Calu3 (cell line): ENCODE measurements around the gene RFX3. TPM values are rescaled to one million over a fixed set of nuclear protein-coding genes. Genes with fewer than 3 reads are reported as not detected.

Experiments used
- BruUV-seq: library from RNA; stranded (reverse); fragments of 400-500 nt; replicated peaks from 2 replicates; lab custom pipeline; 2021; lab: Mats Ljungman, UMichigan
- CTCF ChIA-PET: fragments of 300-600 bp; sonication (Branson Sonifier 250); formaldehyde crosslinking; loops from one replicate; lab custom pipeline; 2022; ENCODE audit warnings: antibody characterized with exemption; lab: Charles Lee
- DNase-seq: peaks from one replicate; pipeline ENCODE4 v3.0.0; 2022
- H3K27ac Mint-ChIP-seq: one replicate; pipeline ENCODE4 v1.8.0; 2022; ENCODE audit warnings: mixed read lengths; ENCODE audit not compliant: unreplicated experiment
- H3K27me3 Mint-ChIP-seq: one replicate; pipeline ENCODE4 v1.8.0; 2022; ENCODE audit warnings: mixed read lengths; ENCODE audit not compliant: unreplicated experiment
- H3K36me3 Mint-ChIP-seq: one replicate; pipeline ENCODE4 v1.8.0; 2022; ENCODE audit warnings: mild to moderate bottlenecking, moderate library complexity, mixed read lengths; ENCODE audit not compliant: insufficient read depth, unreplicated experiment
- H3K4me1 Mint-ChIP-seq: one replicate; pipeline ENCODE4 v1.8.0; 2022; ENCODE audit warnings: mild to moderate bottlenecking, low read depth, mixed read lengths; ENCODE audit not compliant: unreplicated experiment
- H3K4me3 Mint-ChIP-seq: one replicate; pipeline ENCODE4 v1.8.0; 2022; ENCODE audit warnings: mild to moderate bottlenecking, low read depth, moderate library complexity, mixed read lengths; ENCODE audit not compliant: unreplicated experiment
- H3K9me3 Mint-ChIP-seq: one replicate; pipeline ENCODE4 v1.8.0; 2022; ENCODE audit warnings: low read depth, mixed read lengths; ENCODE audit not compliant: unreplicated experiment
- intact Hi-C: fragments of 100-400 bp; cut with micrococcal nuclease; formaldehyde crosslinking; loops from one replicate; pipeline ENCODE4 v1.10.0; 2022; ENCODE audit not compliant: unreplicated experiment
- total RNA-seq: library from RNA; stranded (reverse); gene quantifications from 2 replicates; pipeline ENCODE4 v1.2.3, GENCODE V29; 2022
- TF ChIP-seq, protein P1 (sequence below): fragments of 200-600 bp; IDR thresholded peaks from one replicate; pipeline ENCODE4 v1.8.0; 2022; ENCODE audit warnings: antibody characterized with exemption; ENCODE audit not compliant: unreplicated experiment

Gene RFX3
- total RNA-seq, 1 experiment from 2014 or later: 10.1 TPM

DNA sequence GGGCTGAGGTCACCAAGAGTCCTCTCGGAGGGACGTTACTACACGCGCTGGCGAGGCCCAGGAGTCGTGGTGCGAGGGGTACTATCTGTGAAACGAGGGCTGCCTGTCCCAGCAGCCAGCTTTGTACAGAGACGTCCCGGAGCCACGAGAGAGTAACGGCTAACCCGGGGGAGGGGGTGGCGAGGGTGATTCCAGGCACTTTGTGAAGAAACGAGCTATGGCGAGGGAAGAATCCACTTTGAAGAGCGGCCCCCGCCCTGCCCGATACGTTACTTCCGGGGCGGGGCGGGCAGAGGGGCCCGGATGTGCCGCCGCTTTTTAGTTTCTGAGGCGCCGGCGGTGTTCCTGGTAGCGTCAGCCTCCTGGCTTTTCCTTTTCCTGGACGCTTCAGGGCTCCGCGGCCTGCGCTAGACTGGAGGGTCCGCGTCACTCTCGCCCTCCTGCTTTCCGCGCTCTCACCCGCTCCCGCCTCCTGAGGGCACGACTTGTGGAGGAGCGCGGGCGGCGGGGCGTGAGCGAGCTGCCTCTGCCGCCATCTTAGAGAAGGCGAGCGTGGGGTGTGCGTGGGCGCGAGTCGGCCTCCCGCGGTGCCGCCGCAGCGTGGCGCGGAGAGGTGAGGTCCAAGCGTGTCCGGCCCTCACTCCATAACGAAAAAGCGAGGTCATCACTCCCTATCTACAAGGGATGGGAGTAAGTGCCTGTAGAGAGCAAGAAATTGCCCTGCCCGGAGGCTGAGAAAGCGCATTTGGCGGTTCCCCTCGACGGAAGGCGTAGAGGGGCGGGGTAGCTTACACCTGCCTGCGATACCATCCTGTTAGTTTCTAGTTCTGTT, 580 bp upstream of the RFX3 start:
- CTCF ChIA-PET: interaction anchor here (0.6 to 1.2 kb wide), 3 partner anchors 49 to 580 kb away, joined by 3 to 5 read pairs (median 3); no protein-coding TSS in a partner anchor
- BruUV-seq: no TSS peak

DNA sequence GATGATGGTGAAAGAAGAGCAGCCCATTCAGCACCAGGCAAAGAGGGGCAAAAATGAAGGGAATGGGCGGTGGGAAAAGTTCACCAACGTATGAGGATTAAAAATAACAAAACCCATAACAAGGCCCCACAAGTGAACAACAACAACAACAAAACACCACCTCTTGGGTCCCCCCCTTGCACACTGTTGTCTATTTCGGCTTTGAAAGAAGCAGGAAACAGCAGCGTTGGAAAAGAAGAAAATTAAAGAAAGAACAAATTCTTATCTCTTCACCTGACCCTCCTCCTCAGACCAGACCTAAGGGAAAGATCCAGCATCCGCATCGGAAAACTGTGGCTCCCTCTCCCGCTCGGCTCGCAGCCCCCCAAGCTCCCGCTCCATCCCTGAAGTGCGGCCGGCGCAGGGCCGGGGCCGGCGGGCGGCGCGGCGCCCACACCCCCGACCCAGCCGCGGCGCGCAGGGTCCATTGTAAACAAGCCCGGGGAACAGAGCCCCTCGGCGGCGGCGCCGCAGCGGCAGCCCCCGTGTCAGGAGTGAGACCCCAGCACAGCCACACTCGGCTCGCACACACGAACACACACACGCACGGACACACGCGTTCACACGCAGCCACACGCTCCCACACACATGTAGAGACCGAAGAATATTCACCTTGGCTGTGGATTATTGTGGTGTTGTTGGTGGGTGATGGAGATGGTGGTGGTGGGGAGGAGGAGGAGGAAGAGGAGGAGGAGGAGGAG, 535 bp downstream of the RFX3 start:
- H3K36me3 Mint-ChIP-seq: peaks cover 34% of the 10 kb centered on the region
- BruUV-seq: no TSS peak
- H3K4me1 Mint-ChIP-seq: no peaks in the 10 kb centered on the region
- H3K27me3 Mint-ChIP-seq: no peaks in the 10 kb centered on the region
- no peak for DNase-seq
- TF ChIP-seq, protein P1, sequence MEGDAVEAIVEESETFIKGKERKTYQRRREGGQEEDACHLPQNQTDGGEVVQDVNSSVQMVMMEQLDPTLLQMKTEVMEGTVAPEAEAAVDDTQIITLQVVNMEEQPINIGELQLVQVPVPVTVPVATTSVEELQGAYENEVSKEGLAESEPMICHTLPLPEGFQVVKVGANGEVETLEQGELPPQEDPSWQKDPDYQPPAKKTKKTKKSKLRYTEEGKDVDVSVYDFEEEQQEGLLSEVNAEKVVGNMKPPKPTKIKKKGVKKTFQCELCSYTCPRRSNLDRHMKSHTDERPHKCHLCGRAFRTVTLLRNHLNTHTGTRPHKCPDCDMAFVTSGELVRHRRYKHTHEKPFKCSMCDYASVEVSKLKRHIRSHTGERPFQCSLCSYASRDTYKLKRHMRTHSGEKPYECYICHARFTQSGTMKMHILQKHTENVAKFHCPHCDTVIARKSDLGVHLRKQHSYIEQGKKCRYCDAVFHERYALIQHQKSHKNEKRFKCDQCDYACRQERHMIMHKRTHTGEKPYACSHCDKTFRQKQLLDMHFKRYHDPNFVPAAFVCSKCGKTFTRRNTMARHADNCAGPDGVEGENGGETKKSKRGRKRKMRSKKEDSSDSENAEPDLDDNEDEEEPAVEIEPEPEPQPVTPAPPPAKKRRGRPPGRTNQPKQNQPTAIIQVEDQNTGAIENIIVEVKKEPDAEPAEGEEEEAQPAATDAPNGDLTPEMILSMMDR: no peak
- H3K4me3 Mint-ChIP-seq: peak overlapping the region; percentile 98
- no peaks in the 10 kb centered on the region for H3K9me3 Mint-ChIP-seq
- H3K27ac Mint-ChIP-seq: peak overlapping the region; percentile 98
- intact Hi-C loops: no loop called here
- CTCF ChIA-PET: interaction anchor here (0.7 kb wide), 1 partner anchor 623 kb away, joined by 3 read pairs; no protein-coding TSS in a partner anchor

More for the DNA sequence above, 580 bp upstream of the RFX3 start:
- TF ChIP-seq, protein P1: no peak
- H3K36me3 Mint-ChIP-seq: peaks cover 34% of the 10 kb centered on the region
- no peaks in the 10 kb centered on the region for H3K9me3 Mint-ChIP-seq
- H3K27ac Mint-ChIP-seq: peak overlapping the region; percentile 98
- H3K27me3 Mint-ChIP-seq: no peaks in the 10 kb centered on the region
- H3K4me3 Mint-ChIP-seq: peak overlapping the region; percentile 98
- DNase-seq: peak; percentile 82
- H3K4me1 Mint-ChIP-seq: no peaks in the 10 kb centered on the region
- intact Hi-C loops: no loop called here

DNA sequence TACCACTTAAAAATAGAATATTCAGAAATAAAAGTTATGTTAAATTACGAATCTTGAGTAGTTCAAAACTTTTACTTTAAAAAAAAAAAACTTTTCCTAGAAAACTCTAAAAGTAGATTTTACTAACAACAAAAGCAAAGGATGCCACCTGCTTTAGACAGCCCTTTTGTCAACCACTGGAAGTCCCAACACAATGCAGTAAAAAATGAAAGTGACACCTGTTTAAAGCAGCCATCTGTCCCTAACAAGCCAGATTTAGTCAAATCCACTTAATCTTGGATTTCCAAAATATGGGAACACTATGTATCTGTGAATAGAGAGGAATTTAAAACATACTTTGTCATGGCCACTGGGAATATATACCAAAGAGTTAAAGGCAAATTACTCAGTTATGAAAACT, 3.8 kb downstream of the RFX3 start:
- intact Hi-C loops: loop anchor here (5.0 kb wide), 1 partner anchor 45 kb away; no protein-coding TSS in a partner anchor
- no peak overlapping the region for H3K4me3 Mint-ChIP-seq

DNA sequence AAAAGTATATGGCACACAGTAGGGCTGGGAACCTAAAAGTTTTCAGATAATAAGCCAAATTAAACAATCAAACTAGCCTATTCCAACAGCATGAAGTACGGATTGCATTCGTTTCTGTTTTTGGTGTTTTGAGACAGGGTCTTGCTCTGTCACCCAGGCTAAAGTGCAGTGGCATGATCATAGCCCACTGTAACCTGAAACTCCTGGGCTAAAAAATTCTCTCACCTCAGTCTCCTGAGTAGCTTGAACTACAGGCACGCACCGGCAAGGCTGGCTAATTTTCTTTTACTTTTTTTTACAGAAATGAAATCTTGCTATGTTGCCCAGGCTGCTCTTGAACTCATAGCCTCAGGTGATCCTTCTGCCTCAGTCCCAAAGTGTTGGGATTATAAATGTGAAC, 5.2 kb downstream of the RFX3 start:
- DNase-seq: no peak
- Mint-ChIP-seq H3K9me3 (no peaks in the 10 kb centered on the region), H3K4me3 (no peak overlapping the region), H3K4me1 (no peaks in the 10 kb centered on the region), H3K27ac (no peak overlapping the region), H3K27me3 (no peaks in the 10 kb centered on the region), H3K36me3 (peaks cover 19% of the 10 kb centered on the region)
- TF ChIP-seq, protein P1: no peak
- intact Hi-C loops: loop anchor here (5.0 kb wide), 1 partner anchor 43 kb away; no protein-coding TSS in a partner anchor
- CTCF ChIA-PET: no interaction called here
- BruUV-seq: no TSS peak

More for the DNA sequence above, 3.8 kb downstream of the RFX3 start:
- Mint-ChIP-seq H3K27me3 (no peaks in the 10 kb centered on the region), H3K9me3 (no peaks in the 10 kb centered on the region), H3K27ac (no peak overlapping the region), H3K36me3 (peaks cover 33% of the 10 kb centered on the region), H3K4me1 (no peaks in the 10 kb centered on the region)
- TF ChIP-seq, protein P1: no peak
- BruUV-seq: no TSS peak
- CTCF ChIA-PET: no interaction called here
- no peak for DNase-seq
